ENCODE data around the gene CTSZ.

DNA sequence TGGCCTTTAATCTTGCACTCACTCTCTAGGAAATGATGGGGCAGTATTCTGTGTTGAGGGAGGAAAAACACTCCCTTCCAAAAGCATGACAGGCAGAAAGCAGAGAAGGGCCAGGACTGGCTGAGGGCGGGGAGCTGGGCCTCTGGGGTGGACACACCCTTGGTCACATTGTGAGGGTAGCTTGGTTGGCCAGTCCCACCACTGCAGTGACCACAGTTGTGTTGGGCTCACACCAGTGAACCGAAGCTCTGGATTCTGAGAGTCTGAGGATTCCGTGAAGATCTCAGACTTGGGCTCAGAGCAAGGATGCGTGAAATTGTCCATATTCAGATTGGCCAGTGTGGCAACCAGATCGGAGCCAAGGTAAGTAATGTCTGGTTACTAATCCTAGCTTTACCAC is 12.2 kb upstream of the CTSZ start, which contains the start of gene TUBB1:
- TF ChIP-seq, protein P1, sequence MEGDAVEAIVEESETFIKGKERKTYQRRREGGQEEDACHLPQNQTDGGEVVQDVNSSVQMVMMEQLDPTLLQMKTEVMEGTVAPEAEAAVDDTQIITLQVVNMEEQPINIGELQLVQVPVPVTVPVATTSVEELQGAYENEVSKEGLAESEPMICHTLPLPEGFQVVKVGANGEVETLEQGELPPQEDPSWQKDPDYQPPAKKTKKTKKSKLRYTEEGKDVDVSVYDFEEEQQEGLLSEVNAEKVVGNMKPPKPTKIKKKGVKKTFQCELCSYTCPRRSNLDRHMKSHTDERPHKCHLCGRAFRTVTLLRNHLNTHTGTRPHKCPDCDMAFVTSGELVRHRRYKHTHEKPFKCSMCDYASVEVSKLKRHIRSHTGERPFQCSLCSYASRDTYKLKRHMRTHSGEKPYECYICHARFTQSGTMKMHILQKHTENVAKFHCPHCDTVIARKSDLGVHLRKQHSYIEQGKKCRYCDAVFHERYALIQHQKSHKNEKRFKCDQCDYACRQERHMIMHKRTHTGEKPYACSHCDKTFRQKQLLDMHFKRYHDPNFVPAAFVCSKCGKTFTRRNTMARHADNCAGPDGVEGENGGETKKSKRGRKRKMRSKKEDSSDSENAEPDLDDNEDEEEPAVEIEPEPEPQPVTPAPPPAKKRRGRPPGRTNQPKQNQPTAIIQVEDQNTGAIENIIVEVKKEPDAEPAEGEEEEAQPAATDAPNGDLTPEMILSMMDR (IDR thresholded peaks at IDR 0.05): no peak
- no peak for TF ChIP-seq POLR2A (IDR thresholded peaks at IDR 0.05)

All from heart left ventricle (tissue), 13 donors.